Astrocyte (in vitro differentiated cells and primary cell): ENCODE data around the gene GMFB. TPM values are rescaled to one million over a fixed set of nuclear protein-coding genes. Genes with fewer than 3 reads are reported as not detected.

Source experiments
- DNase-seq: peaks from one replicate; pipeline ENCODE4 v3.0.0-alpha.2; 2010; ENCODE audit warnings: low read depth
- FAIRE-seq: peaks from 2 replicates; lab custom pipeline; 2011; peaks lifted over from hg19 to GRCh38; lab: Jason Lieb, UNC
- H2AFZ ChIP-seq: 2 replicates; pipeline ENCODE4 v1.6.0; 2012; ENCODE audit warnings: low read depth, low read length, inconsistent platforms
- H3K27ac ChIP-seq: 2 replicates; pipeline ENCODE4 v1.5.1; 2011; ENCODE audit warnings: low read depth, low read length, inconsistent platforms
- H3K27me3 ChIP-seq: 2 replicates; pipeline ENCODE4 v1.6.0; 2011; ENCODE audit warnings: low read length, inconsistent platforms; ENCODE audit not compliant: insufficient read depth
- H3K36me3 ChIP-seq: 2 replicates; pipeline ENCODE4 v1.5.1; 2011; ENCODE audit warnings: low read length, inconsistent platforms; ENCODE audit not compliant: insufficient read depth
- H3K4me1 ChIP-seq: 2 replicates; pipeline ENCODE4 v1.5.1; 2011; ENCODE audit warnings: low read length, inconsistent platforms; ENCODE audit not compliant: insufficient read depth
- H3K4me2 ChIP-seq: 2 replicates; pipeline ENCODE4 v1.6.0; 2012; ENCODE audit warnings: low read length, inconsistent platforms
- H3K4me3 ChIP-seq: 2 replicates; pipeline ENCODE4 v1.5.1; 2011; ENCODE audit warnings: low read depth, mild to moderate bottlenecking, low read length, inconsistent platforms; ENCODE audit not compliant: insufficient read depth
- H3K79me2 ChIP-seq: 2 replicates; pipeline ENCODE4 v1.6.0; 2012; ENCODE audit warnings: mild to moderate bottlenecking, low read length, inconsistent platforms; ENCODE audit not compliant: insufficient read depth
- H3K9ac ChIP-seq: 2 replicates; pipeline ENCODE4 v1.6.0; 2012; ENCODE audit warnings: mild to moderate bottlenecking, low read length, inconsistent platforms
- H3K9me3 ChIP-seq: 2 replicates; pipeline ENCODE4 v1.5.1; 2012; ENCODE audit warnings: low read depth, mild to moderate bottlenecking, low read length, inconsistent platforms; ENCODE audit not compliant: insufficient read depth
- H4K20me1 ChIP-seq: 2 replicates; pipeline ENCODE4 v1.6.0; 2012; ENCODE audit warnings: low read length, inconsistent platforms; ENCODE audit not compliant: insufficient read depth
- H3K27ac Mint-ChIP-seq: one replicate; pipeline ENCODE4 v1.8.0; 2021; ENCODE audit warnings: mild to moderate bottlenecking, mixed read lengths; ENCODE audit not compliant: unreplicated experiment
- H3K27me3 Mint-ChIP-seq: one replicate; pipeline ENCODE4 v1.8.0; 2021; ENCODE audit warnings: low read depth, mixed read lengths; ENCODE audit not compliant: unreplicated experiment
- H3K36me3 Mint-ChIP-seq: one replicate; pipeline ENCODE4 v1.8.0; 2021; ENCODE audit warnings: low read depth, mixed read lengths; ENCODE audit not compliant: unreplicated experiment
- H3K4me1 Mint-ChIP-seq: one replicate; pipeline ENCODE4 v1.8.0; 2021; ENCODE audit warnings: low read depth, mixed read lengths; ENCODE audit not compliant: unreplicated experiment
- H3K4me3 Mint-ChIP-seq: one replicate; pipeline ENCODE4 v1.8.0; 2021; ENCODE audit warnings: mild to moderate bottlenecking, moderate library complexity, mixed read lengths; ENCODE audit not compliant: unreplicated experiment
- H3K9me3 Mint-ChIP-seq: one replicate; pipeline ENCODE4 v1.8.0; 2021; ENCODE audit warnings: mild to moderate bottlenecking, mixed read lengths; ENCODE audit not compliant: unreplicated experiment
- EZH2 ChIP-seq: IDR thresholded peaks from 2 replicates; pipeline ENCODE4 v1.6.1; 2012; ENCODE audit warnings: mild to moderate bottlenecking, low read length, inconsistent platforms; ENCODE audit not compliant: insufficient read depth
- total RNA-seq: library from RNA; stranded (reverse); gene quantifications from 2 replicates; pipeline ENCODE4 v1.2.1, GENCODE V29; 2021
- TF ChIP-seq, protein P1 (sequence below): IDR thresholded peaks from 2 replicates; pipeline ENCODE4 v1.5.1; 2011; ENCODE audit warnings: low read depth, mild to moderate bottlenecking, inconsistent platforms, low read length, moderate library complexity; ENCODE audit not compliant: insufficient read depth

GMFB gene
- total RNA-seq, 1 donor from 2014 or later, result 73.4 TPM

DNA sequence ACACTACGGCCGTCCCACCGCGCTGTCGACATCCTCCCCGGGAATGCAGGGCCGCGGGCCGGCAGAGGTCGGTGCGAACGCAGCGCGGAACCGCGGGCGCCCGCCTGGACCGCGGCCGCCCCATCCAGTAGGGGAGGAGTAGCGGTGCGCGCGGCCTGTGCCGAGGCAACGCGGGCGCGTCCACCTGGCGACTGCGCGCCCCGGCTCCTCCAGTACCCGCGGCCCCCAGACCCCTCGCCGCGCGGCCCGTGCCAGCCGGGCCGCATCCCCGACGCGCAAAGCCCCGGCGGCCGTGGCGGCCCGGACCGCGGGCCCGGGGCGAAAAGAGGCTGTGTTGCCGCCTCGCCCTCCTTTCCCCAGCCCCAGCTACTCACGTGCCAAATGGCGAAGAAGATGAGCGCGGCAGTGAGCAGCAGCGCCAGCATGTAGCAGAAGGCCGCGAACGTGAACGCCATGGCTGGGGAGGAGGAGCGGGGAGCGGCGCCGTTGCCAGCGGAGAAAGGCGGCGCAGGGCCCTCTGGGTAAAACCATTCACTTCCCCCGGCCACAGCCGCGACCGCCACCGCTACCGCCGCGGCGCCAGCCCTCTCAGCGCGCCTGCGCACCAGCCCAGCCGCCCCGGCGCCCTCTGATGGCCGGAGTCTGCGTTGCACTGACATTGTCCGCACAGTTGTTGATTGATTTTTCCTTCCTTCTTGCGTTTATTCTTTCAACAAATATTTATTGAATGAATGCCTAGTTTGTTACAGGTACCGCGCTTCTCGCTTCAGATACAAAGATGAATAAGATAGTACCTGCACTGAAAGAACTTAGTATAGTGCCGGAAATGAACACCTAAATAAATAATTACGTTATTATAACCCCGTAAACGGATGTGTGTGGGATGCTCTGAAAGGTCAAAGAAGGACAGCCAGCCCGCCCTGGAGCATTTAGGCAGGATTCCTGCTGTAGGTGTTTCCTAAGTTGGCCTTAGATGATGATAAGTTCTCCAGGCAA is 47.6 kb downstream of the GMFB start, which contains the start of gene CNIH1:
TSS of gene CNIH1 (minus strand) at position 502 of the 996 bp plus-strand sequence. CDS start at position 455, 47 bp downstream.
- peak within 1 kb of the TSS; percentile 92 for H3K4me2 ChIP-seq
- Mint-ChIP-seq H3K4me3 (peak within 1 kb of the TSS; percentile 89), H3K27ac (peak within 1 kb of the TSS; percentile 80), H3K27me3 (no peaks in the 10 kb centered on the region), H3K36me3 (no peaks in the 10 kb centered on the region), H3K4me1 (peaks cover 24% of the 10 kb centered on the region), H3K9me3 (no peaks in the 10 kb centered on the region)
- FAIRE-seq (no peak), DNase-seq (peak; percentile 82)
- H3K36me3 ChIP-seq, result no peaks in the 10 kb centered on the region
- TF ChIP-seq, protein P1, sequence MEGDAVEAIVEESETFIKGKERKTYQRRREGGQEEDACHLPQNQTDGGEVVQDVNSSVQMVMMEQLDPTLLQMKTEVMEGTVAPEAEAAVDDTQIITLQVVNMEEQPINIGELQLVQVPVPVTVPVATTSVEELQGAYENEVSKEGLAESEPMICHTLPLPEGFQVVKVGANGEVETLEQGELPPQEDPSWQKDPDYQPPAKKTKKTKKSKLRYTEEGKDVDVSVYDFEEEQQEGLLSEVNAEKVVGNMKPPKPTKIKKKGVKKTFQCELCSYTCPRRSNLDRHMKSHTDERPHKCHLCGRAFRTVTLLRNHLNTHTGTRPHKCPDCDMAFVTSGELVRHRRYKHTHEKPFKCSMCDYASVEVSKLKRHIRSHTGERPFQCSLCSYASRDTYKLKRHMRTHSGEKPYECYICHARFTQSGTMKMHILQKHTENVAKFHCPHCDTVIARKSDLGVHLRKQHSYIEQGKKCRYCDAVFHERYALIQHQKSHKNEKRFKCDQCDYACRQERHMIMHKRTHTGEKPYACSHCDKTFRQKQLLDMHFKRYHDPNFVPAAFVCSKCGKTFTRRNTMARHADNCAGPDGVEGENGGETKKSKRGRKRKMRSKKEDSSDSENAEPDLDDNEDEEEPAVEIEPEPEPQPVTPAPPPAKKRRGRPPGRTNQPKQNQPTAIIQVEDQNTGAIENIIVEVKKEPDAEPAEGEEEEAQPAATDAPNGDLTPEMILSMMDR, result peak; percentile 84
- TF ChIP-seq EZH2, result no peak
- H3K4me3 ChIP-seq, result peak within 1 kb of the TSS; percentile 79
- H3K9me3 ChIP-seq, result no peaks in the 10 kb centered on the region
- H3K27me3 ChIP-seq, result no peaks in the 10 kb centered on the region
- H3K79me2 ChIP-seq, result peaks cover 47% of the 10 kb centered on the region
- H3K27ac ChIP-seq, result peak within 1 kb of the TSS; percentile 96
- H3K9ac ChIP-seq, result peak within 1 kb of the TSS; percentile 96
- H4K20me1 ChIP-seq, result peaks cover 44% of the 10 kb centered on the region
- peak within 1 kb of the TSS; percentile 85 for H2AFZ ChIP-seq
- H3K4me1 ChIP-seq, result peaks cover 15% of the 10 kb centered on the region

GRCh38 chr14:54440476-54440872 is 48.3 kb downstream of the GMFB start:
- no peak for DNase-seq
- peak overlapping the region; percentile 80 for H3K27ac Mint-ChIP-seq
- peak overlapping the region; percentile 85 for H2AFZ ChIP-seq

More at GRCh38 chr14:54440476-54440872, 48.3 kb downstream of the GMFB start:
- peak overlapping the region; percentile 96 for H3K27ac ChIP-seq
- H3K27me3 ChIP-seq, result no peaks in the 10 kb centered on the region
- Mint-ChIP-seq H3K4me3 (peak overlapping the region; percentile 89), H3K36me3 (no peaks in the 10 kb centered on the region), H3K27me3 (no peaks in the 10 kb centered on the region), H3K4me1 (peaks cover 24% of the 10 kb centered on the region), H3K9me3 (no peaks in the 10 kb centered on the region)
- H3K9ac ChIP-seq, result peak overlapping the region; percentile 96
- H3K79me2 ChIP-seq, result peaks cover 54% of the 10 kb centered on the region
- TF ChIP-seq EZH2, result no peak
- TF ChIP-seq, protein P1, result no peak
- no peaks in the 10 kb centered on the region for H3K9me3 ChIP-seq
- H3K4me3 ChIP-seq, result peak overlapping the region; percentile 79
- H4K20me1 ChIP-seq, result peaks cover 50% of the 10 kb centered on the region
- peaks cover 20% of the 10 kb centered on the region for H3K4me1 ChIP-seq
- H3K4me2 ChIP-seq, result peak overlapping the region; percentile 92
- no peaks in the 10 kb centered on the region for H3K36me3 ChIP-seq
- no peak for FAIRE-seq
